Esophagus squamous epithelium (tissue), 5 donors: ENCODE data around the gene S100A8. TPM values are rescaled to one million over a fixed set of nuclear protein-coding genes. Genes with fewer than 3 reads are reported as not detected.

Experiments used
- DNase-seq: peaks from one replicate; lab custom pipeline; 2025; lab: John Stamatoyannopoulos, UW
- H3K27ac ChIP-seq, 4 donors: fragments of 200-600 bp; sonication (generic); one replicate each; pipeline ENCODE4 v1.5.1; 2016 to 2019; ENCODE audit warnings: mild to moderate bottlenecking in 1 of 4
- H3K27me3 ChIP-seq, 4 donors: fragments of 200-600 bp; sonication (generic); 1 replicate in 3 of 4; 2 replicates in 1 of 4; pipeline versions ENCODE4 v1.5.1 to v1.6.0; 2017 to 2021; ENCODE audit warnings: antibody characterized with exemption in 1 of 4
- H3K36me3 ChIP-seq, 3 donors: fragments of 200-600 bp; sonication (generic); one replicate each; pipeline ENCODE4 v1.5.1; 2016 to 2019
- H3K4me1 ChIP-seq, 3 donors: fragments of 200-600 bp; sonication (generic); one replicate each; pipeline ENCODE4 v1.5.1; 2017 to 2019
- H3K4me3 ChIP-seq, 4 donors: fragments of 200-600 bp; sonication (generic); 1 replicate in 3 of 4; 2 replicates in 1 of 4; pipeline ENCODE4 v1.5.1; 2016 to 2019; ENCODE audit warnings: mild to moderate bottlenecking in 2 of 4, moderate library complexity in 1 of 4
- H3K9me3 ChIP-seq, 3 donors: fragments of 200-600 bp; sonication (generic); one replicate each; pipeline ENCODE4 v1.5.1; 2016 to 2019
- POLR2A ChIP-seq, 4 donors: fragments of 450-650 bp; IDR thresholded peaks; one replicate each; pipeline ENCODE4 v1.6.1; 2017; ENCODE audit warnings: antibody characterized with exemption in 4 of 4, mild to moderate bottlenecking in 4 of 4, moderate library complexity in 3 of 4
- WGBS, 2 donors: methylation state at CpG; one replicate each; pipeline ENCODE4 v1.1.5; 2018; 5-methylcytosine and 5-hydroxymethylcytosine counted together
- intact Hi-C: fragments of 100-400 bp; cut with DNase I; formaldehyde crosslinking; loops from one replicate; pipeline ENCODE4 v1.15.0; 2022
- total RNA-seq, 4 donors: library from RNA; depleted of rRNA; stranded (reverse); fragments of >200 nt; gene quantifications; one replicate each; pipeline ENCODE4 v1.1.0, GENCODE V29; 2016
- TF ChIP-seq, protein P1 (sequence below), 6 experiments: fragments of 450-650 bp in 4 of 6; fragments of 200-600 bp in 2 of 6; sonication (generic) in 2 of 6; IDR thresholded peaks; one replicate each; pipeline ENCODE4 v1.5.1; 2016 to 2019; ENCODE audit warnings: antibody characterized with exemption in 6 of 6, mild to moderate bottlenecking in 4 of 6, moderate library complexity in 4 of 6
- donor health status: DM: yes; HTN: yes; CAD: no.

The S100A8 gene
- total RNA-seq, 4 donors from 2014 or later: 4,308 to 17,245 (median 15,998) TPM

DNA sequence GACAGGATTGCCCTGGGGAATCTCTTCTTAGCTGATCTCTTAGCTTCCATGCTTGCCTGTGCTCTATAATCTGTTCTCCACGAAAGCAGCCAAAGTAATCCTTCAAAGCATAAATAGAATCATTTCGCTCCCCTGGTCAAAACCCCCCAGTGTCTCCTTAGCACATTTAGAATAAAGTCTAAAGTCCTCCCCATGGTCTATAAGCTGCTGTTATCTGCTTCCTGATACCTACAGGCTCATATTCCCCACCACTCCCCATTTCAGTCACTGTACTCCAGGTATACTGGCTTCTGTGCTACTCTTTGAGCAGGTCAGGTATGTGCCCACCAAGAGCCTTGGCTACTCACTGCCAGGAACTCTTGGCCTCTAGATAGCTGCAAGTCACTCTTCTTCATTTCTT lies 18.3 kb downstream of the S100A8 start:
- Histone ChIP-seq H3K36me3 (no peaks in the 10 kb centered on the region), H3K9me3 (no peaks in the 10 kb centered on the region), H3K4me1 (peaks cover 21 to 95% (median 42%) of the 10 kb centered on the region in 3 donors), H3K27me3 (peaks cover 0 to 3% (median 0%) of the 10 kb centered on the region in 4 donors), H3K4me3 (no peak overlapping the region), H3K27ac (peak overlapping the region in 3 of 4 donors; percentile 31 to 83 (median 80))
- 83 to 89% methylated on average over 2 of the region's 2 CpGs for WGBS, 2 donors
- DNase-seq: no peak
- TF ChIP-seq POLR2A (IDR thresholded peaks at IDR 0.05): no peak
- TF ChIP-seq, protein P1, sequence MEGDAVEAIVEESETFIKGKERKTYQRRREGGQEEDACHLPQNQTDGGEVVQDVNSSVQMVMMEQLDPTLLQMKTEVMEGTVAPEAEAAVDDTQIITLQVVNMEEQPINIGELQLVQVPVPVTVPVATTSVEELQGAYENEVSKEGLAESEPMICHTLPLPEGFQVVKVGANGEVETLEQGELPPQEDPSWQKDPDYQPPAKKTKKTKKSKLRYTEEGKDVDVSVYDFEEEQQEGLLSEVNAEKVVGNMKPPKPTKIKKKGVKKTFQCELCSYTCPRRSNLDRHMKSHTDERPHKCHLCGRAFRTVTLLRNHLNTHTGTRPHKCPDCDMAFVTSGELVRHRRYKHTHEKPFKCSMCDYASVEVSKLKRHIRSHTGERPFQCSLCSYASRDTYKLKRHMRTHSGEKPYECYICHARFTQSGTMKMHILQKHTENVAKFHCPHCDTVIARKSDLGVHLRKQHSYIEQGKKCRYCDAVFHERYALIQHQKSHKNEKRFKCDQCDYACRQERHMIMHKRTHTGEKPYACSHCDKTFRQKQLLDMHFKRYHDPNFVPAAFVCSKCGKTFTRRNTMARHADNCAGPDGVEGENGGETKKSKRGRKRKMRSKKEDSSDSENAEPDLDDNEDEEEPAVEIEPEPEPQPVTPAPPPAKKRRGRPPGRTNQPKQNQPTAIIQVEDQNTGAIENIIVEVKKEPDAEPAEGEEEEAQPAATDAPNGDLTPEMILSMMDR (IDR thresholded peaks at IDR 0.05): no peak
- intact Hi-C loops: no loop called here

DNA sequence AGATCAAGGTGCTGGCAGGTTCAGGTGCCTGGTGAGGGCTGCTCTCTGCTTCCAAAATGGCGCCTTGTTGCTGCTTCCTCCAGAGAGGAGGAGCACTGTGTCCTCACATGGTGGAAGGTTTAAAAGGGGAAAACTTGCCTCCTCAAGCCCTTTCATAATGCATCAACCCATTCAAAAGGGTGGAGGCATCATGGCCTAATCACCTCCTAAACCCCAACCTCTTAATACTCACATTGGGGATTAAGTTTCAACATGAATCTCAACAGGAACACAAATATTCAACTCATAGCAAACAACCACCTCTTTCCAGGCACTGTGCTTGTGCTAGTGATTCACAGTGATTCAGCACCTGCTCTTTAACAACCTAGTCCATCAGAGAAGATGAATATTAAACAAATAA lies 19.6 kb downstream of the S100A8 start:
- Histone ChIP-seq H3K4me1 (peaks cover 26 to 95% (median 45%) of the 10 kb centered on the region in 3 donors), H3K27ac (peak overlapping the region; percentile 74 to 83 (median 80)), H3K36me3 (no peaks in the 10 kb centered on the region), H3K4me3 (no peak overlapping the region), H3K27me3 (peaks cover 0 to 3% (median 0%) of the 10 kb centered on the region in 4 donors), H3K9me3 (no peaks in the 10 kb centered on the region)
- WGBS, 2 donors: 60 to 71% methylated on average over 1 of the region's 1 CpG
- no peak for TF ChIP-seq POLR2A (IDR thresholded peaks at IDR 0.05)
- TF ChIP-seq, protein P1 (IDR thresholded peaks at IDR 0.05): no peak
- intact Hi-C loops: no loop called here
- no peak for DNase-seq

DNA sequence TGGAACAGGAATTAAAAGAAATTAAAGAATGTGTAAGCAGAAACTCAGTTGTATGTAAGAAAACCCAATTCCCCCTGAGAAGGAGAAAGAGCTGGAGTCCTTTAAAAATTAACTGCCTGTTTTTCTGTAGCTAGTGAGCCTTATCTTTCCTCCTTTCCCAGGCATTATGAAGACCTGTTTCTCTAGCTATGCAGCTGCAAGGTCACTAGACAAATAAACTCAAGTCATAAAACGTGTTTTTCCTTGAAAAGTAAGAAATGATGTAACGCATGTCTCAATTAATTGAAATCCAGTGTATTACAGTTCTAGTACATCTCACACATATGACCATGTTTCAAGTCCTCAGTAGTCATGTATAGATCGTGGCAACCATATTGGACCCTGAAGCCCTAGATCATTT lies 20.7 kb downstream of the S100A8 start:
- H3K4me1 ChIP-seq: peaks cover 18 to 95% (median 46%) of the 10 kb centered on the region in 3 donors
- H3K36me3 ChIP-seq: no peaks in the 10 kb centered on the region
- H3K4me3 ChIP-seq: no peak overlapping the region
- peaks cover 0 to 3% (median 0%) of the 10 kb centered on the region in 4 donors for H3K27me3 ChIP-seq
- no peaks in the 10 kb centered on the region for H3K9me3 ChIP-seq
- peak overlapping the region; percentile 71 to 83 (median 80) for H3K27ac ChIP-seq
- TF ChIP-seq, protein P1 (IDR thresholded peaks at IDR 0.05): no peak
- TF ChIP-seq POLR2A (IDR thresholded peaks at IDR 0.05): no peak
- DNase-seq: no peak
- 62% methylated on average over 3 of the region's 3 CpGs for WGBS, 2 donors
- intact Hi-C loops: no loop called here

DNA sequence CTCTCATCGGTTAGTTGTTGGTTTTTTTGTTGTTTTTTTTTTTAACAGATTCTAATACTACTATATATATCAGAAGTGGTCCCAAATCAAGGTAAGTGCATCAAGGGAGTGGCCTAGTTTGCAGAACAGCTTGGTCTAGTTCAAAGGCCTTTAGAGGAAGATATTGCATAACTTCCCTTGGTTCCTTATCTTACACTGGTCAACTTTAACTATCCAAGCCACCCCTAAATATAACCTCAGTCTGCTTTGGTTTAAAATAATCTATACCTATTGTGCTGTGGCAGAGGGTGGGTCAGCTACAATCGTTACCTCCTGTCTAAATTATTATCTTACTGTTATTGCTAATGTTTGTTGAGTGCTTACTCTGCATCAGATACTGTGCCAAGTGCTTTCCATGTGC lies 22.4 kb downstream of the S100A8 start:
- no peaks in the 10 kb centered on the region for H3K36me3 ChIP-seq
- peaks cover 0 to 3% (median 0%) of the 10 kb centered on the region in 4 donors for H3K27me3 ChIP-seq
- intact Hi-C loops: no loop called here
- TF ChIP-seq POLR2A (IDR thresholded peaks at IDR 0.05): no peak
- TF ChIP-seq, protein P1 (IDR thresholded peaks at IDR 0.05): no peak
- H3K4me1 ChIP-seq: peaks cover 25 to 95% (median 50%) of the 10 kb centered on the region in 3 donors
- 51 to 59% methylated on average over 2 of the region's 2 CpGs for WGBS, 2 donors
- H3K9me3 ChIP-seq: no peaks in the 10 kb centered on the region
- peak overlapping the region in 2 of 4 donors; percentile 71 to 80 for H3K27ac ChIP-seq
- DNase-seq: no peak
- H3K4me3 ChIP-seq: no peak overlapping the region

DNA sequence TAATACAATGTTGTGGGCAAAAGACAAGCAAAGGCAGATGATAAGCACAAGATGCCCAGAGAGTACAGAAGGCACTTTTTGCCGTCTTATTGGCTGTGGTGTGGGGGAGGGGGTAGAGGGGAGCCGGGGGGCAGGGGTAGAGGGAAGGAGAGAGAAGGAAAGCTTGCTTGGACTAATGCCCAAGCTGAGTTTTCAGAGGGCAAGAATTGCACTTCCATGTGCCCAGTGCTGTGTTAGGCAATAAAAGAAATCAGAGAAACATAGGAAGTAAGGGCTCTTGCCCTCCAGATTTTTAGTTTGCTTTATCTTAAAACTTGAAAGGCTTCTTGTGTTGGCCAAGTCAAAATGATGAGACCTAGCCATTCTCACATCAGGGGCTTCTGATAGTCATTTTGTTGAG lies 23.8 kb downstream of the S100A8 start:
- 50 to 57% methylated on average over 1 to 2 of the region's 2 CpGs for WGBS, 2 donors
- DNase-seq: no peak
- Histone ChIP-seq H3K4me1 (peaks cover 32 to 99% (median 57%) of the 10 kb centered on the region in 3 donors), H3K4me3 (no peak overlapping the region), H3K9me3 (no peaks in the 10 kb centered on the region), H3K27me3 (peaks cover 0 to 3% (median 0%) of the 10 kb centered on the region in 4 donors), H3K36me3 (no peaks in the 10 kb centered on the region), H3K27ac (peak overlapping the region; percentile 11 to 93 (median 66))
- intact Hi-C loops: no loop called here
- TF ChIP-seq POLR2A (IDR thresholded peaks at IDR 0.05): no peak
- TF ChIP-seq, protein P1 (IDR thresholded peaks at IDR 0.05): no peak
